ENCODE data around the gene ZNF423.

The ZNF423 gene

DNA sequence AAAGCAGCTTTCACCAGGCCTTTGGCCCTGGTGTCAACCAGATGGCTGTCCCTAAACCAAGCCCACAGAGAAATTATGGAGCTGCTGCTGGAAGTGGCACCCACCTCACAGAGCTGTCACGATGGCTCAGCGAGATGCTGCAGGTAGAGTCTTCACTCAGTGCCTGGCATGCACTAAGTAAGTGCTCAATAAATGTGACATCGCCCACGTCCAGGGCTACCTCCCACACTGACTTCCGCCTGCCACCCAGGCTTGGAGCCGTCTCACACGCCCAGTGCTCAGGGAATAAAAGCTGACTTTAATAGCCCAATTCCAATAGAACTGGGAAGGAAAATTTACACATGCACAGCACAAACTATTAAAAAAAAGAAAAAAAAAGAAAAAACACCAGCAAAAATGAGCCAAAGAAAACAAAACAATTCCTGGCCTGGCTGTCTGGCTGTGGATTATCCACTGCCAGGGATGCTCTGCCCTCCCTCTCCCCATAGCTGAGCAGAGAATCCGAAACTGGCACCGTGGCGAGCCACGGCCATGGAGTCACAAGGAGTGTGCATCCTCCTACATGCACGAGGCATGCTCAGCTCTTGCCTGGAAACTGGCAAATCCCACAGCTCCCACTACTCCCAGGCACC, 68.9 kb downstream of the ZNF423 start:
- DNase-seq (ENCODE audit: low read depth in 1 of 2, low spot score in 1 of 2): no peak

DNA sequence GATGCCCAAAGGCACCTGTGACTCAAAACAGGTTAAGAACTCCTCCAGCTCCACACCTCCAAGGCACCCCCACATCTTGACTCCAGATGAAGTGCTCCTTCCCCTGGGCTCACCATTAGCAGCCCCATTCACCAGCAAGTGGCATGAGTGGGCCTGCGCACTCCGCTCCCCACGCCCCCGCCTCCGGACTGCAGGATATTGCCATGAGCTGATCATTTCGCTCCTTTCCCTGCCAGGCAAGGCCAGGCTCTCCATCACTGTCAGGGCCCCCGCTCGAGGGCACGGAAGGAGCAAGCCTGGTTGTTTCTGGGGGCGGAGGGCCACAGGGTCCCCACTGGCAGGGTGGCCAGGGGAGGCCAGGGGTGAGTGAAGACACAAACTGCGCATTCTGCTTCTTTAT, 69.9 kb downstream of the ZNF423 start:
- no peak for DNase-seq (ENCODE audit: low read depth in 1 of 2, low spot score in 1 of 2)

GRCh38 chr16:49782405-49782804, 73.5 kb downstream of the ZNF423 start:
- DNase-seq (ENCODE audit: low read depth in 1 of 2, low spot score in 1 of 2): no peak

DNA sequence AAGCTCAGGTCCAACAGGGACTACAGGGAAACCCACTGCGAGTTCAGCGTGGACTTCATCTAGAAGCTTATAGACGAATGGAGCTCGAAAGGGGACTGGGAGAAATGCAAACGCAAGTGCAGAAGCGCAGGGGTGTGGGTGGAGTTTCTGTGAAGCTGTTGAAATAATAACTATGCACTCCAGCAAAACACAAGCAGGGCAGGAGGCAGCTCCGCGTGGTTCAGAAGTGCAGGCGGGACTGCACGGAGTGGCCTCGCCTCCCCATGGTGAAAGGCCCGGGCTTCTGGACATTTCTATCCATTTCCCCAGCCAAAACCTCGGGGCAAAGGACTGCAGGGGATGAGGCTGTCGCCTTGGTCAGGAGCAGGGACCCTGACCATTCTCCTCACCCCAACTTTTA, 74.5 kb downstream of the ZNF423 start:
- DNase-seq (ENCODE audit: low read depth in 1 of 2, low spot score in 1 of 2): no peak

DNA sequence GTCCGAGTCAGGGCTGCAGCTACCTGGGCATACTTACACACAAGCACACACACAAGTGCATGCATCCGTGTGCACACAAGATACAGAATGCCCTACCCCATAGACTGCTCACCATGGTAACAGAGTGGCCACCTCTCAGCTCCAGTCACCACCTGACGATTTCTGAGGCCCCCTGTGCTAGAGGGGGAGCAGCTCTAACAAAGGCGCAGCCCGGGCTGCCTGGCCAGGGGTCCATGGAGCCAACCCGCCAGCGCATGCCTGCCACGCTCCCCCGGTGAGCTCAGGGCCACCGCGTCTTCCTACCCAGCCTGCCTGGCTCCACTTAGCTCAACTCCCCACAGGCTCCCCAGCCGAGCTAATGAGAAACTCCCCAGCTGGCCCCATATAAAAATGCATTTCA, 75.5 kb downstream of the ZNF423 start:
- DNase-seq (ENCODE audit: low read depth in 1 of 2, low spot score in 1 of 2): no peak

DNA sequence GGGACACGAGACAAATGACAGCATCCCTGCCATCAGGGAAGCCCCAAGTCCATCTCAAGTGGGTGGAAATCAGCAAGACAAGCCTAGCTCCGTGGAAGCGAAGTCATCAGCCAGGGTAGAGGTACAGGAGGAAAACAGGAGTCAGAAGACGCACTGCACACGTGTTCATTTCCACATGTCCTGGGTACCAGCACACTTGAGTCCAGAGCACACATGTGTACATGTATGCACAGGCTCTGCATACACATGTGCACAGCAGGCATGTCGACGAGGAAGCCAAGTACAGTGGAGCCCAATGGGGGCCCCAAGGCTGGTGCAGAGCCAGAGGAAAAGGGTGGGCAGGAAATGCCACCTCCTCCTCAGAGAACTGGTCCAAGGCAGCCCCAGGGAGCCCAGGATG, 75.9 kb downstream of the ZNF423 start:
- DNase-seq (ENCODE audit: low read depth in 1 of 2, low spot score in 1 of 2): no peak

DNA sequence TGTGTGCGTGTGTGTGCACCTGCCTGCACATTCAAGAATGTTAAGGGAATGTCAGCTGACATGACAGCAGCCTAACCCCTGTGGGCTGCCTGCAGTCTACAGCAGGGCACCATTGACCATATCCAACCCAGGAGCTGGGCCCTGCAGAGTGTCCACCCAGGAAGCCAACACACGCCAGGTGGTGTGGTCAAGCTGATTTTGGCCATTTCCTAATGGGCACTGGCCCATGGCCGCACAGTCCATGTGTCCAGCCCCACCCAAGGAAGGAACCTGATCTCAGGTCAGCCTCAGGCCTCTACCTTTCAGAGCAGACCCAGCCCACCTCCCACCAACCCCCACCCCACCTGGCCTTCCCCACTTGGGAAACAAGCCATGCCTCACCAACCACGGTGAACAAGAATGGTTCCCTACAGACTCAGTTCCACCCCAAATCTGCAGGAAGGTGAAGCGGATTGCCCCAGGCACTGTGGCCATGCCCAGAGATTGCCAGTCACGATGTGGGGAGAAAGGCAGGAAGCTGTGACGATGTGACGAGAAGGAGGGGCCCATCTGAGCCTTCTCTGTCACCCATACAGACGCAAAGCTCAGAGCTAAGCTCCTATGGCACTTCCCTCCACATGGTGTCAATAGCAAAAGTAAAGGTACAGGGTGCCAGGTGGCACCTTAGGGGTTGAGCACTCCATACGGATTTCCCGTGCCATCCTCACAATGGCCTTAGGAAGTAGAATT, 77.5 kb downstream of the ZNF423 start:
- no peak for DNase-seq (ENCODE audit: low read depth in 1 of 2, low spot score in 1 of 2)

GRCh38 chr16:49776734-49777133, 79.2 kb downstream of the ZNF423 start:
- DNase-seq (ENCODE audit: low read depth in 1 of 2, low spot score in 1 of 2): no peak

DNA sequence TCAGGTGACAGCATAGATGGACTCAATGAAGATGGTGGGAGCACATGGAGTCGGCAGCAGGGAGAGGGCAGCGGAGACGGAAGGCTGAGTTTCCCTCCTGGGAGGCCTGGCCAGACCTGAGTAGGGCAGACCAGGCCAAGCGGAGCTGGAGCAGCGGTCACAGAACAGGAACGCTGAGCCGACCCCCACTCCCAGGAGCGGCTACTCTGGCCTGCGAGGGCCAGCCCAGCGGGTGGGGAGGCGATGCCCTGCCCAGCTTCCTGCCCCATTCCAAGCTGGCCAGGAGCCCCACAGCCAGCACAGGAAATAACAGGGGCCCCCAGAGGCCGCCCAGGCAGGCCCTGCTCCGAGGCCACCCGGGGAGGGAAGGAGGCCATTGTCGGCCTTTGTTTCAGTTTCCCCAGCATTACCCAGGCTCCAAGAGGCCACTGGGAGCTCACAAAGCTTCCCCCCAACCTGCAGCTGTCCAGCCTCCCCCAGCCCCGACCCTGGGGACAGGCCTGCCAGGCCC, 79.8 kb downstream of the ZNF423 start:
- DNase-seq (ENCODE audit: low read depth in 1 of 2, low spot score in 1 of 2): no peak

DNA sequence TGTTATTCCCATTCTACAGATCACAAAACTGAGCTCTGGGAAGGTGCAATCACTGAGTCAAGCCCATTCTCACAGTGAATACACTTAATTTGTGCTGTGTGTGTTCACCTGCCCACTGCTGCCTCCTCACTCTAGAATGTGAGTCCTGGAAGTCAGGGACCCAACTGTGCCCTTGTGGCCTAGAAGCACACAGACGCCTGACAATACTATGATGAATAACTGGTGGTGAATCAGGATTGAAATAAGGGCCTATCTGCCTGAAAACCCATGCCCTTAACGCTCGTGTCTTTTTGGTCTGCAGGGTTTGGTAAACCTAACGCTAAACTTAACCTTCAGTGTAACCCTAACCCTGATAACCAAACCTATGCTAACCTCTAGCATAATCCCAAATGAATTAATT, 80.3 kb downstream of the ZNF423 start:
- no peak for DNase-seq (ENCODE audit: low read depth in 1 of 2, low spot score in 1 of 2)

GRCh38 chr16:49775018-49775417, 80.9 kb downstream of the ZNF423 start:
- no peak for DNase-seq (ENCODE audit: low read depth in 1 of 2, low spot score in 1 of 2)

DNA sequence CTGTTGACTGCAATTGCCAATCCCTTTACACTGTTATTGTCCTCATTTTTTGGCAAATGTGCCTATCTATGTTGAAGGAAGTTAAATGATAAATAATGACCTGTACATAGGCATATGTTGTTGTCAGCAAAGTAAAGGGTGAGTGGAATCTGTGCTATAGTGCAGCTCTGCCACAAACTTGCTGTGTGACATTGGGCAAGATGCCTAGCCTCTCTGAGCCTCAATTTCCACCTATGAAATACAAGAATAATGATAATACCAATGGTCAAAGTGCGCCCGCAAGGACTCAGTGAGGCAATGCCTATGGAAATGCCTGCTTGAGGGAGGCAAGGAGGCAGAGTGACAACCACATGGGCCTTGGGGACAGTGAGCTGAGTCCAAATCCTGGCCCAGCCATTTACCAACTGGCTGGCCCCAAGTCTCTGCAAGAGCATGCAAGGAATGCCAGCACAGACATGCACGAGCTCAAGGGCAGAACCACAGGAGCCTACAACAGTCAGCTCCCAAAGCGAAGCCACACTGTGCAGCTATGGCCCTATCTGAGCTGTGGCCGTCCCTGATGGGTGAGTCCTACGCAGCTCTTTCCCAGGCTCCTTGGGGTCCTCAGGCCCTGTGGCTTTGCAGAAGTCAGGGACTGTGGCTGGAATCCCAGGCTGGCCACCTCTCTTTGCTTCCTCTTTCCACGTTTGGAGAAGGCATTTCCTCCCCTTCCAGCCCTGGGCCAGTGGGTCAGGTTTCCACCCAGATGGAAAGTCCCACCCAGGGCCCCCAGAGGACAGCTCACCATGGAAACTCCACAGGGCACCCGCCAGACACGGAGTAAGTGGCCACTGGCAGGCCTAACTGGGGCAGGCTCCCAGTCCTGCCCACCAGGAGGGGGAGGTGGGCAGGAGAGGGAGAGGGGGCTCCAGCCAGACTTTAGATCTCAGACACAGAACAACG, 82.1 kb downstream of the ZNF423 start:
- no peak for DNase-seq (ENCODE audit: low read depth in 1 of 2, low spot score in 1 of 2)

GRCh38 chr16:49767998-49768397, 87.9 kb downstream of the ZNF423 start:
- no peak for DNase-seq (ENCODE audit: low read depth in 1 of 2, low spot score in 1 of 2)

DNA sequence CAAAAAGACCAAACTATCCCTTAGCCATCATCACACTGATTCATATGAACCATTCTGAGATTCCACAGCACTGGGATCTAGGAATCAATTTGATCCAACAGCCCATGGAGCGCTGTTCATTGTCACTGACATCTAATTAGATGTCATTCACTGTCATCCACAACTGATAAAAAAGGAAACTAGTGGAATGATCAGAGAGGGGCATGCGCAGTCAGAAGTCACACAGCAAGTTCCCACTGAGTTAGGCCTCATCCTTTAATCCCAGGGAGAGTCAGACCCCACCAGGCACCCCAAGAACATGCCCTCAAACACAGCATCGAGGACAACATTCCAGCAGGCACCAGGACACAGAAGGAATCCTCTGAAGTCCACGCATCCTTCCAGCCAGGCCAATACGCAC, 88.5 kb downstream of the ZNF423 start:
- DNase-seq (ENCODE audit: low read depth in 1 of 2, low spot score in 1 of 2): no peak

DNA sequence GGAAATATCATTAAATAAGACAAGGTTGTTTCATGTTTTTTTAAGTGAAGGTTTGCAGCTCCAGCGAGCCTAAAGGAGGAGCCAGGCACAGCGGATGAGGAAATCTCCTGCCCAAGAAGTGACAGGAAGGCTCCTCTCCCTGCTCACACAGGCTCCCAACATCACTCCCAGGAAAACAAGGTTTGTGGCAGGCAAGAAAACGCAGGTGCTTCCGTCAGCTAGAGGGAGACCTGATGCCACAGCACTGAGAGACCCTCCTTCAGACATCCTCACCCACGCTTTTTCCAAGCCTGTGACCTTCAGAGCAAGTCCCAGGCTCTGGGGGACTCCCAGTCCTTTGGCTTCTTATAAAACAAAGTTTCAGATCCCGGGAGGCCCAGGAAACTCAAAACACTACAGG, 89.7 kb downstream of the ZNF423 start:
- DNase-seq (ENCODE audit: low read depth in 1 of 2, low spot score in 1 of 2): no peak

- DNase-seq (ENCODE audit: low read depth in 1 of 2, low spot score in 1 of 2): no peak
Observed at GRCh38 chr16:49763826-49764225, 92.1 kb downstream of the ZNF423 start.

DNA sequence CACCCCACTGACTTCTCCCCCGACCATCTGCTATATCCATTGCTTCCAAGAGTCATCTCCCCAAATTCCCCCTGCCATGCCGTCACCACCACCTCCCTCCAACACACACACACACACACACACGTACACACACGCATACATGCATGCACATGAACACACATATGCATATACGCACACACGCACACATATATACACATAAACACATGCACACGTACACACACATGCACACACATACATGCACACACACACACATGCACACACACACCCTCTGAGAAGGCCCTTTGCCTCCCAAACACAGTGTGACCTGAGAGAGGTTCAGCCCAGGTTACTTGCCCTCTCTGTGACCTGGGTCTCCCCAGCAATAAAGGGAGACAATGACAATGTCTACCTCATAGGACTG, 95.1 kb downstream of the ZNF423 start:
- DNase-seq (ENCODE audit: low read depth in 1 of 2, low spot score in 1 of 2): no peak

GRCh38 chr16:49757559-49758069, 98.3 kb downstream of the ZNF423 start:
- no peak for DNase-seq (ENCODE audit: low read depth in 1 of 2, low spot score in 1 of 2)

- DNase-seq (ENCODE audit: low read depth in 1 of 2, low spot score in 1 of 2): no peak
Observed at GRCh38 chr16:49756775-49757558, 98.9 kb downstream of the ZNF423 start.

DNA sequence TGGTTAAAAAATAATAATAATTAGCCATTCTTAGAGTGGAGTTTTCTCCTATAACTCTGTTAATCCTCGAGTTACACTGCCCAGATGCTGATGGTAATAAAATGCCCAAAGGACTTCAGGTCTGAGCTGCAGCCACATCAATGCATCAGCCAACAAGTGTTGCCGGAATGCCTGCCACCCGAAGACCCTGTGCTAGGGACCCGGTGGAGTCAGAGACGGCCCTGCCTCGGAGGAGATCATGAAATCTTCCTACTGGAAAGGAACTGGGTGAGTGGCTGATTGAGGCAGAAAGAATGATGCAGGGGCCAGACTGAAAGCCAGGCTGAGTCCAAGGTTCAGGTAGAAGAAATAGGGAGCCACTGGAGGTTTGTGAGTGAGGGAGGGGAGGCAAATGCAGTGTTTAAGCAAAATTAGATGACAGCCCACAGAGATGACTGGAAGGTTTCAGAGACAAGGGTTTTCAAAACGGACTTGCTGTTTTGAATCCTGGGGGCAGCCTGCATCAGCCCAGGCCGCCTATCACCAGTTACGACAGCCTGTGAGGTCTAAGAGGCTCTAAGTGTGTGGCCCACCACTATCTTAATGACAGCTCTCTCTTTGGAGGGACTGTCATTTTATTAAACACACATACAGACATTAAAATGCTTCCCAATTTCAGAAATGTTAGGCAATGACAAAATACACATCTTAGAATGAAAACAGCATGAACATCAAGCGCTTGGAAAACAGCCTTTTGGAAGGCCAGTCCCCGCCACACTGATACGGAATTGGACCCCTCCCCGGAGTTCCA, 100.0 kb downstream of the ZNF423 start:
- DNase-seq (ENCODE audit: low read depth in 1 of 2, low spot score in 1 of 2): no peak
